Measurements from ENCODE around the gene SLC4A1AP. TPM values are rescaled to one million over a fixed set of nuclear protein-coding genes. Genes with fewer than 3 reads are reported as not detected.
A peak's percentile ranks its signal among the peaks of the same experiment; 100 is the strongest.

The SLC4A1AP gene
- total RNA-seq, 2 donors from 2014 or later: 14.9 to 16.6 TPM

DNA sequence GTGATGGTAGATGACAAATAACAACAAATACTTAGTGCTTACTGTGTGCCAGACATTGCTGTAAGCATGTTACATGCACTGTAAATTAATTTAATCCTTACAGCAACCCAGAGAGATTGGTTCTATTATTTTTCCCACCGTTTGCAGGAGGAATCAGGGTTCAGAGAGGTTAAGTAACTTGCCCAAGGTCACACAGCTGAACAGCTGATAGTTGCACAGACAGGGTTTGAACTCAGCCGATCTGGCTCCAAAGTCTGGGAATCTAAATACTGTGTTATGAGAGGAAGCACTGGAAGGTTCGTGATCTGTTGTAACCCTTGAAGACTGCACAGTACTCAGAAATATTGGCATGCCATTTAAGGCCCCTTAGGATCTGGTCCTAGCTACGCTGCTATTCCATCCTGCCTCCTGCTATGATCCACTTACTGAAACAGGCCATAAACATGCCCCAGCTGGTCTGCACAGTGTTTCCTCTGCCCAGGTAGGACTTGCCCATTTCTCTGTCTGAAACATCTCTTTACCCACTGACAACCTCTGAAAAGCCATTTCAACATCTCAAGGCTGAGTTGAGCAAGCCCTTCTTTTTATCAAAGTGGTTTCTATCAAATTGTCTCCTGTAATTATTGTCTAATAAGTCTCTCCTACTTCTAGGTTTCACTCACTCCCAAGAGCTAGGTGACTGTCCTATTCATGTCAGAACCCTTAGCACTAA is 67.4 kb downstream of the SLC4A1AP start:
- ATAC-seq: no peak

GRCh38 chr2:27734305-27734704 is 70.6 kb downstream of the SLC4A1AP start:
- DNase-seq (no peak), ATAC-seq (no peak)
- intact Hi-C loops (cut with DNase I, micrococcal nuclease): no loop called here

More for the DNA sequence above, 67.4 kb downstream of the SLC4A1AP start:
- no peak for DNase-seq
- intact Hi-C loops (cut with DNase I, micrococcal nuclease): no loop called here

DNA sequence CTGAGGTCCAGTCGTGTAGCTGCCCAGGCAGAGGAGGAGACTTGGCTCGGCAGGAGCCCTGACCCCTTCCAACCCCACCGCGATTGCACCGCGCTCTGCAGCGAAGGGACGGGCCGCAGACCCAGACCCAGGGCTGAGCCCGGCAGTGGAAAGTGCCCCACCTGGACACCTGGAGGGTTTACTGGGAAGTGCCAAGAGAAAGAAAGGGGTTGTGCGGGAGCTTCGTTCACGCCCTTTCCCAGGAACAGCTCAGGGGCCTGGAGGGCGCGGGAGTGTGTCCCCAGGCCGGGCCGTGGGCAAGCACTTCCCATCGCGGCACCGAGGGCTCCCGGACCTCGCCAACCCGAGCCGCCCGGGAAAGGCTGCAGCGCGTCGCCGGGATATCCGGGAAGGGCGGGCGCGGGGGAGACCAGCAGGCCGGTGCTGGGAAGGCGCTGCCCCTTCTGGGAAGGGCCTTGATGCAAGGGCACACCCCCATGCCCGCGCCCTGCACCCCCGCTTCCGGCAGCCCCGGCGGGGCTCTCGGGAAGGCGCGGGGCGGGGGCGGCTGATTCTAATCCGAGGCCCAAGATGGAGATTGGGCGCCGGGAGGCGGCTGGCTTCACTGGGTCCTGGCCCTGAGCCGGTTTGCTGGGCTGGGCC is 71.7 kb downstream of the SLC4A1AP start:
- intact Hi-C loops (cut with DNase I, micrococcal nuclease): no loop called here
- peak; percentile 81 to 86 for DNase-seq
- peak; percentile 94 for ATAC-seq

- ATAC-seq (no peak), DNase-seq (no peak)
- intact Hi-C loops (cut with DNase I, micrococcal nuclease): no loop called here
These were observed 72.6 kb downstream of the SLC4A1AP start for GRCh38 chr2:27736031-27736889.

DNA sequence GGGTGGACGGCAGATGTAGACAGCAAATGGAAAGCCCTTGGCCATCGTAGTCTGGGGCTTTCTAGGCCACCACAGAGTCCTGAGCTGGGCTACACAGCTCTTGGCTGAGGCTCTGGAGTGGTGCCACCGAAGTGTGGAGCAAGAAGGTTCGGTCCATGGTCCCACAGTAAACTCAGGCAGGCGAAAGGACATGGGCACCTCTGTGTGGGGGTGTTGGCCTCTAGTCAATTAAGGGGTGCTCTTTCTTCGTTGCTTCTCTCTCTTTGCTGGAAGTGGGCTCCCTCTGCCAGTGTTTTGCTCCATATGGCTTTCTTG is 73.2 kb downstream of the SLC4A1AP start:
- ATAC-seq: no peak
- DNase-seq: no peak
- intact Hi-C loops (cut with DNase I, micrococcal nuclease): no loop called here

- ATAC-seq (peak; percentile 39), DNase-seq (no peak)
- intact Hi-C loops (cut with DNase I, micrococcal nuclease): no loop called here
These were observed 74.1 kb downstream of the SLC4A1AP start for GRCh38 chr2:27737676-27738348.

GRCh38 chr2:27738349-27739057 is 74.8 kb downstream of the SLC4A1AP start:
- no peak for ATAC-seq
- no peak for DNase-seq
- intact Hi-C loops (cut with DNase I, micrococcal nuclease): no loop called here

GRCh38 chr2:27739058-27739373 is 75.3 kb downstream of the SLC4A1AP start:
- DNase-seq: no peak
- intact Hi-C loops (cut with DNase I, micrococcal nuclease): no loop called here
- no peak for ATAC-seq

- ATAC-seq: no peak
- DNase-seq: no peak
- intact Hi-C loops (cut with DNase I, micrococcal nuclease): no loop called here
These were observed 78.0 kb downstream of the SLC4A1AP start for GRCh38 chr2:27741673-27742072.

DNA sequence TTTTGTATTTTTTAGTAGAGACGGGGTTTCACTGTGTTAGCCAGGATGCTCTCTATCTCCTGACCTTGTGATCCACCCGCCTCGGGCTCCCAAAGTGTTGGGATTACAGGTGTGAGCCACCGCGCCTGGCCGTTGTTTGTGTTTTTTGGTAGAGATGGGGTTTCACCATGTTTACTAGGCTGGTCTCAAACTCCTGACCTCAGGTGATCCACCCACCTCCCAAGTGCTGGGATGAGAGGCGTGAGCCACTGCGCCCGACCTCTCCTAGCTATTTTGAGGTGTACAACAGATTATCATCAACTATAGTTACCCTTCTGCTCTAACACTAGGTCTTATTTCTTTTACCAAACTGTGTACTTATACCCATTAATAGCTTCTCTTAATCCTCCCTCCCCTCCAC is 78.9 kb downstream of the SLC4A1AP start:
- intact Hi-C loops (cut with DNase I, micrococcal nuclease): no loop called here
- no peak for DNase-seq
- no peak for ATAC-seq

Other genes starting within 250 kb of the SLC4A1AP start
- 10 to 100 TPM; 72.2 to 85.8 TPM for gene NRBP1, start 235.3 kb upstream of the SLC4A1AP start, total RNA-seq
- gene KRTCAP3, start 221.5 kb upstream of the SLC4A1AP start, total RNA-seq: 100 to 1,000 TPM in 1 of 2 donors, 10 to 100 TPM in 1; 90.0 to 104 TPM
- 10 to 100 TPM; 80.2 to 82.5 TPM for gene IFT172, start 174.1 kb upstream of the SLC4A1AP start, total RNA-seq
- 1 to 10 TPM in 1 of 2 donors, under 1 TPM in 1; 0.73 to 1.4 TPM for gene FNDC4, start 168.7 kb upstream of the SLC4A1AP start, total RNA-seq
- not detected for gene GCKR, start 167.1 kb upstream of the SLC4A1AP start, total RNA-seq
- gene ZNF512, start 80.8 kb upstream of the SLC4A1AP start, total RNA-seq: 10 to 100 TPM; 10.7 to 14.9 TPM
- 1 to 10 TPM; 2.5 to 2.9 TPM for gene CCDC121, start 34.9 kb upstream of the SLC4A1AP start, total RNA-seq
- 10 to 100 TPM; 20.7 to 24.2 TPM for gene GPN1, start 34.8 kb upstream of the SLC4A1AP start, total RNA-seq
- gene SUPT7L, start 275 bp upstream of the SLC4A1AP start, total RNA-seq: 10 to 100 TPM; 22.3 to 23.1 TPM
- gene MRPL33, start 107.8 kb downstream of the SLC4A1AP start, total RNA-seq: 10 to 100 TPM; 54.3 to 56.7 TPM
- 10 to 100 TPM in 1 of 2 donors, 1 to 10 TPM in 1; 8.2 to 11.1 TPM for gene RBKS, start 226.5 kb downstream of the SLC4A1AP start, total RNA-seq
- 10 to 100 TPM; 35.3 to 39.3 TPM for gene BABAM2, start 226.8 kb downstream of the SLC4A1AP start, total RNA-seq